Measurements from ENCODE around the gene THAP12. TPM values are rescaled to one million over a fixed set of nuclear protein-coding genes. Genes with fewer than 3 reads are reported as not detected.

The THAP12 gene
- total and polyA plus RNA-seq, 2 donors (not counting 1 experiment from before 2014, with no cell fraction given), result 39.5 to 57.9 TPM

DNA sequence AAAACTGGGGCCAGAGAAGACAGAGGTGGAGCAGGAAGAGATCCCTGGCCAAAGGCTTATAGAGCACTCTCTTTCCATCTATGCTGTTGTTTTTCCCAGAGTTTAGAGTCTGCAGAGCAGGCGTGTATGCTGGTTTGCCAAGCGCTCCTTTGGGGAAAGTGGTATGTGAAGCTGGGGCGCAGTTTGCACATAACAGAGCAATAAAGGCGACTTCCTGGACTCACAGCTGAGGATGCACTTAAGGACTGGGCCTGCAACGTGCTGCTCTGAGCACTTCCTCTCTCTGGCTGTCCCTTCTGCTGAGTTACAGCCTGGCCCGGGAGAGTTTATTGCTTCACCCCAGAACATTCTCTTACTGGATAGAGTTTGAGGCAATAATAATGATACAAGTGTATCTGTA is 41.7 kb downstream of the THAP12 start:
- TF ChIP-seq, protein P1, sequence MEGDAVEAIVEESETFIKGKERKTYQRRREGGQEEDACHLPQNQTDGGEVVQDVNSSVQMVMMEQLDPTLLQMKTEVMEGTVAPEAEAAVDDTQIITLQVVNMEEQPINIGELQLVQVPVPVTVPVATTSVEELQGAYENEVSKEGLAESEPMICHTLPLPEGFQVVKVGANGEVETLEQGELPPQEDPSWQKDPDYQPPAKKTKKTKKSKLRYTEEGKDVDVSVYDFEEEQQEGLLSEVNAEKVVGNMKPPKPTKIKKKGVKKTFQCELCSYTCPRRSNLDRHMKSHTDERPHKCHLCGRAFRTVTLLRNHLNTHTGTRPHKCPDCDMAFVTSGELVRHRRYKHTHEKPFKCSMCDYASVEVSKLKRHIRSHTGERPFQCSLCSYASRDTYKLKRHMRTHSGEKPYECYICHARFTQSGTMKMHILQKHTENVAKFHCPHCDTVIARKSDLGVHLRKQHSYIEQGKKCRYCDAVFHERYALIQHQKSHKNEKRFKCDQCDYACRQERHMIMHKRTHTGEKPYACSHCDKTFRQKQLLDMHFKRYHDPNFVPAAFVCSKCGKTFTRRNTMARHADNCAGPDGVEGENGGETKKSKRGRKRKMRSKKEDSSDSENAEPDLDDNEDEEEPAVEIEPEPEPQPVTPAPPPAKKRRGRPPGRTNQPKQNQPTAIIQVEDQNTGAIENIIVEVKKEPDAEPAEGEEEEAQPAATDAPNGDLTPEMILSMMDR (conservative IDR thresholded peaks at IDR 0.05 in 1 of 2, IDR thresholded peaks at IDR 0.05 in 1 of 2; ENCODE audit: low read depth in 1 of 2, low read length in 2 of 2), result no peak
- no peak for TF ChIP-seq EZH2 (IDR thresholded peaks at IDR 0.05; ENCODE audit: low read length, missing control alignments)
- no peak overlapping the region for H3K27ac ChIP-seq (ENCODE audit: insufficient read depth, low read length)
- no peaks in the 10 kb centered on the region for H3K36me3 ChIP-seq (ENCODE audit: control insufficient read depth, insufficient read depth, low read length)
- no peak overlapping the region for H3K4me3 ChIP-seq (replicated peaks in 1 of 4; ENCODE audit: control extremely low read depth in 1 of 4, insufficient read depth in 1 of 4, low read depth in 3 of 4, low read length in 4 of 4)
- no peaks in the 10 kb centered on the region for H3K79me2 ChIP-seq (ENCODE audit: control insufficient read depth, insufficient read depth, low read length)
- peak overlapping the region; percentile 17 for H2AFZ ChIP-seq (ENCODE audit: low read length)
- no peak overlapping the region for H3K4me2 ChIP-seq (ENCODE audit: extremely low read depth, insufficient read depth, low read length)
- no peaks in the 10 kb centered on the region for H3K4me1 ChIP-seq (ENCODE audit: control insufficient read depth, extremely low read depth, insufficient read depth, low read length)
- no peak overlapping the region for H3K9ac ChIP-seq (ENCODE audit: insufficient read depth, low read length)
- peaks cover 2% of the 10 kb centered on the region for H3K27me3 ChIP-seq (ENCODE audit: control insufficient read depth, insufficient read depth, low read length)
- no peaks in the 10 kb centered on the region for H3K9me3 ChIP-seq (ENCODE audit: control insufficient read depth, insufficient read depth, low read depth, low read length)
- no peak for DNase-seq (ENCODE audit: low read depth in 2 of 2)
- no peaks in the 10 kb centered on the region for H4K20me1 ChIP-seq (ENCODE audit: control insufficient read depth, extremely low read depth, insufficient read depth, low read length)

DNA sequence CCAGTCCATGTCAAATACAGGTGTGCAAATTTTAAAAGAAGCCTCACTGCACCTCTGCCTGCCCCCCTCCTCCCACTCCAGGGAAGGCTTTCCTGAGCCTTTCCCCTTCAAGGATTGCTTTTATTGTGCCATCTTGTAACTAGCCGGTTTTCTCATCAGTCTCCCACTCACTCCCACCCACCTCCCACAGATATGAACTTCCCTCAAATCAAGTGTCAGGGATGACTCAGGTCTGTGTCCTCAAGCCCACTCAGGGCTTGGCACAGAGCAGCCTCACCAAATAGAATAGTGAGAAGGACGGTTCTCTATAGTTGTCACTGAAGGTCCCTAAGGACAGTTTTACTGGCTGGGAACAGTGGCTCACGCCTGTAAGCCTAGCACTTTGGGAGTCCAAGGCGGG is 43.0 kb downstream of the THAP12 start:
- H3K4me1 ChIP-seq (ENCODE audit: control insufficient read depth, extremely low read depth, insufficient read depth, low read length), result no peaks in the 10 kb centered on the region
- DNase-seq (ENCODE audit: low read depth in 2 of 2), result no peak
- H3K9me3 ChIP-seq (ENCODE audit: control insufficient read depth, insufficient read depth, low read depth, low read length), result no peaks in the 10 kb centered on the region
- H2AFZ ChIP-seq (ENCODE audit: low read length), result no peak overlapping the region
- H4K20me1 ChIP-seq (ENCODE audit: control insufficient read depth, extremely low read depth, insufficient read depth, low read length), result no peaks in the 10 kb centered on the region
- TF ChIP-seq EZH2 (IDR thresholded peaks at IDR 0.05; ENCODE audit: low read length, missing control alignments), result no peak
- TF ChIP-seq, protein P1 (conservative IDR thresholded peaks at IDR 0.05 in 1 of 2, IDR thresholded peaks at IDR 0.05 in 1 of 2; ENCODE audit: low read depth in 1 of 2, low read length in 2 of 2), result no peak
- no peaks in the 10 kb centered on the region for H3K36me3 ChIP-seq (ENCODE audit: control insufficient read depth, insufficient read depth, low read length)
- H3K4me2 ChIP-seq (ENCODE audit: extremely low read depth, insufficient read depth, low read length), result no peak overlapping the region
- no peak overlapping the region for H3K27ac ChIP-seq (ENCODE audit: insufficient read depth, low read length)
- H3K79me2 ChIP-seq (ENCODE audit: control insufficient read depth, insufficient read depth, low read length), result no peaks in the 10 kb centered on the region
- peaks cover 2% of the 10 kb centered on the region for H3K27me3 ChIP-seq (ENCODE audit: control insufficient read depth, insufficient read depth, low read length)
- no peak overlapping the region for H3K9ac ChIP-seq (ENCODE audit: insufficient read depth, low read length)
- H3K4me3 ChIP-seq (replicated peaks in 1 of 4; ENCODE audit: control extremely low read depth in 1 of 4, insufficient read depth in 1 of 4, low read depth in 3 of 4, low read length in 4 of 4), result no peak overlapping the region

DNA sequence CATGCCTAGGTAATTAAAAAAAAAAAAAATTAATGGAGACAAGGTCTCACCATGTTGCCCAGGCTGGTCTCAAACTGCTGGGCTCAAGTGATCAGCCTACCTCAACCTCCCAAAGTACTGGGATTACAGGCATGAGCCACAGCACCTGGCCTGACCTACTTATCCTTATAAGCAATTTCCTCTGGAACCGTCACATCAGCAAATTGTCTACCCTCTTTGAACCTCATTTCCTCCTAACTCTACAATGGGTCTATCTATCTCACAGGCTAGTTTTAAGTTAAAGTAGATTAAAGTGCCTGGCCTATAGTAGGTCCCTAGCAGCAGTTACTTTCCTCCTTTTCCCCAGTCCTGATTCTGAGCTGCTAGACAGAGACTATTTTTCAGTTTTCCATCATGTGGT is 43.5 kb downstream of the THAP12 start:
- Histone ChIP-seq H3K27ac (ENCODE audit: insufficient read depth, low read length) (no peak overlapping the region), H3K9ac (ENCODE audit: insufficient read depth, low read length) (no peak overlapping the region), H3K79me2 (ENCODE audit: control insufficient read depth, insufficient read depth, low read length) (no peaks in the 10 kb centered on the region), H2AFZ (ENCODE audit: low read length) (no peak overlapping the region), H3K4me3 (replicated peaks in 1 of 4; ENCODE audit: control extremely low read depth in 1 of 4, insufficient read depth in 1 of 4, low read depth in 3 of 4, low read length in 4 of 4) (no peak overlapping the region), H3K36me3 (ENCODE audit: control insufficient read depth, insufficient read depth, low read length) (no peaks in the 10 kb centered on the region), H3K27me3 (ENCODE audit: control insufficient read depth, insufficient read depth, low read length) (peaks cover 2% of the 10 kb centered on the region), H3K9me3 (ENCODE audit: control insufficient read depth, insufficient read depth, low read depth, low read length) (no peaks in the 10 kb centered on the region), H3K4me2 (ENCODE audit: extremely low read depth, insufficient read depth, low read length) (no peak overlapping the region), H3K4me1 (ENCODE audit: control insufficient read depth, extremely low read depth, insufficient read depth, low read length) (no peaks in the 10 kb centered on the region), H4K20me1 (ENCODE audit: control insufficient read depth, extremely low read depth, insufficient read depth, low read length) (no peaks in the 10 kb centered on the region)
- no peak for DNase-seq (ENCODE audit: low read depth in 2 of 2)
- no peak for TF ChIP-seq EZH2 (IDR thresholded peaks at IDR 0.05; ENCODE audit: low read length, missing control alignments)
- TF ChIP-seq, protein P1 (conservative IDR thresholded peaks at IDR 0.05 in 1 of 2, IDR thresholded peaks at IDR 0.05 in 1 of 2; ENCODE audit: low read depth in 1 of 2, low read length in 2 of 2), result no peak

All from fibroblast of lung (primary cell).